Measurements from ENCODE around the gene SCFD2. TPM values are rescaled to one million over a fixed set of nuclear protein-coding genes. Genes with fewer than 3 reads are reported as not detected.

SCFD2 gene
- total RNA-seq, 1 experiment from 2014 or later: 19.2 TPM

DNA sequence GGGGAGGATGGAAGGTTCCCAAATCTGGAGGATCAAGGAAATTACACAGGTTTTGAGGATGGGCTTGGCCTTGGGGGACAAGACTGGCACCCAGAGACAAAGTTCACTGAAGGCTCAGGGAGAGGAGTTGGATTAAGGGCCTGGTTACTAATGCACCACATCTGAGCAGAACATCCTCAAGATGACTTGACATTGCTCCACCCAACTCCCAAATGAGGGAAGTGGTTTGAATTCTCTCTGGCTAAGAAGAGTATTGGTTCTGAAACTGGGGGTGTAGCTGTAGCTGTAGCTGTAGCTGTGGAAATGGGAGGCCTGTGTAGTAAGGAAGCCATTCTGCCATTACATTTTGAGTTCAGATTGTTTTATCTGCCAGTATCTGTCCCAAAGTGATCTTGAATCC lies 374.4 kb downstream of the SCFD2 start:
- no peaks in the 10 kb centered on the region for H3K4me1 Mint-ChIP-seq (ENCODE audit: insufficient read depth, unreplicated experiment)
- POLR2A ChIA-PET: no interaction called here
- H3K27me3 Mint-ChIP-seq (ENCODE audit: insufficient read depth, unreplicated experiment): no peaks in the 10 kb centered on the region

DNA sequence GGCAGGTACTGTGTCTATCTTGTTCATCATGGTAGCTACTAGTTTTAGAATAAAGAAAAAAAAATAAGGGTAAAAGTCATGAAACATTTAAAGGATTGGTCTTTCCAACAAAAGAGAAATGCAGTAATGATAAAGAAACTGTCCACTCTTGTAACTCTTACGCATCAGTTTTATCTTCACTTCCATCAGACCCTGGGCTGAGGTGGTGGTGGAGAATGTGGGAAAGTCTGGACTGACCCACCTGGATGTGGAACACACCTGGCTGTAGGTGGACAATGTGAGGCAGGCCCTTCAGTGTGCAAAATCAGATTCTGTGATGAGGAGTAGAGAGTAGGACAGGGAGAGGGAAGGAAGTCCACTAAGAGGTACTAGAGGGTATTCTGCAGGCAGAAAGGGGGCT lies 375.2 kb downstream of the SCFD2 start:
- Mint-ChIP-seq H3K9me3 (ENCODE audit: unreplicated experiment) (no peaks in the 10 kb centered on the region), H3K27ac (ENCODE audit: low read depth, unreplicated experiment) (no peak overlapping the region), H3K36me3 (ENCODE audit: insufficient read depth, unreplicated experiment) (no peaks in the 10 kb centered on the region), H3K4me1 (ENCODE audit: insufficient read depth, unreplicated experiment) (no peaks in the 10 kb centered on the region), H3K27me3 (ENCODE audit: insufficient read depth, unreplicated experiment) (no peaks in the 10 kb centered on the region), H3K4me3 (ENCODE audit: unreplicated experiment) (no peak overlapping the region)
- no peak for DNase-seq (ENCODE audit: unreplicated experiment)
- intact Hi-C loops (cut with micrococcal nuclease): no loop called here
- ChIA-PET CTCF (interaction anchor here (0.6 to 1.5 kb wide), 6 partner anchors 138 to 1243 kb away, joined by 3 to 6 read pairs (median 4); no protein-coding TSS in a partner anchor), POLR2A (no interaction called here)
- TF ChIP-seq, protein P1, sequence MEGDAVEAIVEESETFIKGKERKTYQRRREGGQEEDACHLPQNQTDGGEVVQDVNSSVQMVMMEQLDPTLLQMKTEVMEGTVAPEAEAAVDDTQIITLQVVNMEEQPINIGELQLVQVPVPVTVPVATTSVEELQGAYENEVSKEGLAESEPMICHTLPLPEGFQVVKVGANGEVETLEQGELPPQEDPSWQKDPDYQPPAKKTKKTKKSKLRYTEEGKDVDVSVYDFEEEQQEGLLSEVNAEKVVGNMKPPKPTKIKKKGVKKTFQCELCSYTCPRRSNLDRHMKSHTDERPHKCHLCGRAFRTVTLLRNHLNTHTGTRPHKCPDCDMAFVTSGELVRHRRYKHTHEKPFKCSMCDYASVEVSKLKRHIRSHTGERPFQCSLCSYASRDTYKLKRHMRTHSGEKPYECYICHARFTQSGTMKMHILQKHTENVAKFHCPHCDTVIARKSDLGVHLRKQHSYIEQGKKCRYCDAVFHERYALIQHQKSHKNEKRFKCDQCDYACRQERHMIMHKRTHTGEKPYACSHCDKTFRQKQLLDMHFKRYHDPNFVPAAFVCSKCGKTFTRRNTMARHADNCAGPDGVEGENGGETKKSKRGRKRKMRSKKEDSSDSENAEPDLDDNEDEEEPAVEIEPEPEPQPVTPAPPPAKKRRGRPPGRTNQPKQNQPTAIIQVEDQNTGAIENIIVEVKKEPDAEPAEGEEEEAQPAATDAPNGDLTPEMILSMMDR (IDR thresholded peaks at IDR 0.05; ENCODE audit: unreplicated experiment): no peak
- BruUV-seq (replicated peaks): no TSS peak

More for the DNA sequence above, 374.4 kb downstream of the SCFD2 start:
- intact Hi-C loops (cut with micrococcal nuclease): no loop called here
- Mint-ChIP-seq H3K27ac (ENCODE audit: low read depth, unreplicated experiment) (no peak overlapping the region), H3K9me3 (ENCODE audit: unreplicated experiment) (no peaks in the 10 kb centered on the region), H3K4me3 (ENCODE audit: unreplicated experiment) (no peak overlapping the region), H3K36me3 (ENCODE audit: insufficient read depth, unreplicated experiment) (no peaks in the 10 kb centered on the region)
- DNase-seq (ENCODE audit: unreplicated experiment): no peak
- BruUV-seq (replicated peaks): no TSS peak
- CTCF ChIA-PET: interaction anchor here (0.8 kb wide), 1 partner anchor 377 kb away, joined by 3 read pairs; no protein-coding TSS in a partner anchor
- TF ChIP-seq, protein P1 (IDR thresholded peaks at IDR 0.05; ENCODE audit: unreplicated experiment): no peak

DNA sequence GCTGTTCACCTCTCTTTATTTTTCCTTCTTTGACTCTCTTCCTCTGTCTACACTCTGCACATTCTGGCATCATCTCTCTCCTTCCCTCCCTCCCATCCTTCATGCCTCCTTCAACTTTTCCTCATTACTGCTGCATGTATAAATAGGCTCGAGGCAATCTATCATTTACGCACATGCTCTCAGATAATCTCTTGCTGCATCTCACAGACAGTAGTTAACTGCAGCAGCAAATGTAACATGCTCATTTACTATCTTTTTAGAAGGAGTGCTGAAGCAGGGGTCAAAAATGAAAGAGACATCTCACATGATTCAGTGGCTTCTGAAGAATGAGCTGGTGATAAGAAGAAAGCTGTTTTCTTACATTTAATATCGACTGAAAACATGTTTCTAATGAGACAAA lies 376.0 kb downstream of the SCFD2 start:
- TF ChIP-seq, protein P1 (IDR thresholded peaks at IDR 0.05; ENCODE audit: unreplicated experiment): no peak
- Mint-ChIP-seq H3K4me1 (ENCODE audit: insufficient read depth, unreplicated experiment) (no peaks in the 10 kb centered on the region), H3K4me3 (ENCODE audit: unreplicated experiment) (no peak overlapping the region), H3K36me3 (ENCODE audit: insufficient read depth, unreplicated experiment) (no peaks in the 10 kb centered on the region), H3K9me3 (ENCODE audit: unreplicated experiment) (no peaks in the 10 kb centered on the region), H3K27ac (ENCODE audit: low read depth, unreplicated experiment) (no peak overlapping the region), H3K27me3 (ENCODE audit: insufficient read depth, unreplicated experiment) (no peaks in the 10 kb centered on the region)
- no TSS peak for BruUV-seq (replicated peaks)
- ChIA-PET CTCF (interaction anchor here (0.6 to 1.5 kb wide), 5 partner anchors 137 to 1244 kb away, joined by 3 to 6 read pairs (median 4); no protein-coding TSS in a partner anchor), POLR2A (no interaction called here)
- intact Hi-C loops (cut with micrococcal nuclease): no loop called here
- DNase-seq (ENCODE audit: unreplicated experiment): no peak

DNA sequence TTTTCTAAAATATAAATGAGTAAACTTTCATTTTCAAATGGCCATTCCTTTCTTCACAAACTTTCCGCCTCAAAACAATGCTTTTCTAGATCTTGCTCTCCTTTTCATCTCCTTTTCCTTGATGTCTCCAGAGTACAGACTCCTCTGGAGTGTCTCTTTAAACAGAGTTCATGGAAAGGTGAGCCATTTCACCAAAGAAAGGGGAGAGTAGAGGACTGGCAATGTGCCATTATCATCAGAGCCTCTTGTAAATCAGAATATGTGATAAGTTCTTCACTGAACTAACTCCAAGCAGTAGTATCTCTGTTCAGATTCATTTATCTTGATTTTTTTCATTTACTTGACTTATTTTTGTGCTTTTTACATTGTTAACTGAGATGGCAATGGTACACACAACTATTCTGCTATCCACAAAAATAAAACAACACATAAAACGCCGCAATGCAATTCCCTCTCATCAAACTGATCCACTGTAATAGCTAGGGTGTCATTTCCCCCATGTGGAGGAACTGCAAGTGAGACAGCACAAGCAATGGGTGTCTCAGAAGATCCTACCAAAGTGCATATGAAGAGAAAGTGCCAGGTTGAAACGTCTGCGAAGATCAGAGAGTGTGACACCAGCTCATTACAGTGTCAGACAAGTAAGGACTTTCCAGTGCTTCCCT lies 378.3 kb downstream of the SCFD2 start:
- no TSS peak for BruUV-seq (replicated peaks)
- no peaks in the 10 kb centered on the region for H3K36me3 Mint-ChIP-seq (ENCODE audit: insufficient read depth, unreplicated experiment)
- ChIA-PET CTCF (interaction anchor here (0.7 to 7.5 kb wide), 6 partner anchors 8 to 691 kb away, joined by 3 to 244 read pairs (median 4); no protein-coding TSS in a partner anchor), POLR2A (no interaction called here)
- TF ChIP-seq, protein P1 (IDR thresholded peaks at IDR 0.05; ENCODE audit: unreplicated experiment): no peak
- H3K27ac Mint-ChIP-seq (ENCODE audit: low read depth, unreplicated experiment): no peak overlapping the region
- no peaks in the 10 kb centered on the region for H3K27me3 Mint-ChIP-seq (ENCODE audit: insufficient read depth, unreplicated experiment)
- DNase-seq (ENCODE audit: unreplicated experiment): no peak
- H3K4me1 Mint-ChIP-seq (ENCODE audit: insufficient read depth, unreplicated experiment): no peaks in the 10 kb centered on the region
- no peak overlapping the region for H3K4me3 Mint-ChIP-seq (ENCODE audit: unreplicated experiment)
- H3K9me3 Mint-ChIP-seq (ENCODE audit: unreplicated experiment): no peaks in the 10 kb centered on the region
- intact Hi-C loops (cut with micrococcal nuclease): no loop called here
